HG02763 (cell line): ENCODE data around the gene RNF207.

ENCODE experiments used
- ATAC-seq: cut with Tn5 transposase; IDR thresholded peaks from one replicate; pipeline ENCODE4 v1.9.1; 2021; ENCODE audit warnings: mild to moderate bottlenecking, moderate library complexity; ENCODE audit not compliant: unreplicated experiment

Gene RNF207

GRCh38 chr1:6224718-6225117 is 18.8 kb downstream of the RNF207 start:
- no peak for ATAC-seq

- ATAC-seq: no peak
These were observed 19.7 kb downstream of the RNF207 start for GRCh38 chr1:6225651-6226050.

DNA sequence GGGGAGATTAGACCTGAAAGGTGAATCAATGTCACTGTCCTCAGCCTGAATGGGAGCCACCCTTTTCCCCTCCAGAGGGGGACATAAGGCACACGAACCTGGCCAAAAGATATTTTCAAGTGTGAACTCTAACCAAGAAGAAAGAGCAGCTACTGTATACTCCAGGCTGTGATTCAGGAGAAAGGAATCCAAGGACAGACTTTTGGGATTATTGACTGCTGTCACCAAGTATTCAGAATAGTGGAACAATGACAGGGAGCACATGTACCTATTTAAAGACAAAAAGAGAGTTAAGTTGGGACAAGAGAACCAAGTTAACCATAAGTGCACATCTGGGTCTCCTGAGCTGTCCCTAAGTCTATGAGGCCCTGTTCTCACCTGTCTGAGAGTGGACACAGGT is 27.5 kb downstream of the RNF207 start:
- no peak for ATAC-seq

- no peak for ATAC-seq
These were observed 28.8 kb downstream of the RNF207 start for GRCh38 chr1:6234502-6235295.

GRCh38 chr1:6235296-6235677 is 29.4 kb downstream of the RNF207 start:
- ATAC-seq: no peak

- ATAC-seq: no peak
These were observed 31.2 kb downstream of the RNF207 start for GRCh38 chr1:6237093-6237492.

GRCh38 chr1:6239213-6239752 is 33.4 kb downstream of the RNF207 start:
- ATAC-seq: no peak

- no peak for ATAC-seq
These were observed 34.2 kb downstream of the RNF207 start for GRCh38 chr1:6239950-6240768.

DNA sequence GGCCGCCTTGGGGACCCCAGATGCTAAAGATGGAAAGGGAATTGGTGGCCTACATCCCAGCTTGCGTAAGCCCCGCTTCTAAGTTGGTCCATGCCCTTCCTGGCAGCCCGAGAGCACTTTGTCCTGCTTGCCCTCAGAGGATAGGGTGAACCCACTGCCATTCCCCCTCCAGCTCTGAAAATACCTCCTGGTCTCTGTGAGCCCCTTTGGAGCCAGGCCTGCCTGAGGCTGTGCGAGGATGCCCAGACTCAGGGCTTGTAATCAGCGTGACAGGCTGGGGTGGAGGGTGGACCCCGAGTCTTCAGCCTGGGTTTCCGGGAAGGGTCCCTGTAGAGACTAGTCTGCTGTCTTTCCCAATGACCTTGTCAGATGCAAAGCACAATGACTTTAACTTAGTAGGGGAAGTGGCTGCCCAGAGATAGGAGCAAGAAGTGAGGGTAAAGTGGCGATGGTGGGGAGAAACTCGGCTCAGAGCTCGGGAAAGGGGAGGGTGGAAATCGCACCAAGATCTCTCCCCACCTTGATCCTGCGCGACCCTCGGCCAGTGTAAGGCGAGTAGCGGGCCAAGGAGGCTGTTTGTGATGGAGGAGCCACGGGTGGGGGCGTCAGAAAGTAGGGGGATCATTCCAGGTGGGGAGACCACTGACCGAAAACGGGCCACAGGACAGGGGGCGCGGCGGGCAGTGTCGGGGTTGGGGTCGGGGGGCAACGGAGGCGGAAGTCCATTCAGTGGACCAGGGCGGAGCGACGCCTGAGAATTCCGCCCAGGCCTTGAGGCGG is 35.4 kb downstream of the RNF207 start:
- no peak for ATAC-seq

DNA sequence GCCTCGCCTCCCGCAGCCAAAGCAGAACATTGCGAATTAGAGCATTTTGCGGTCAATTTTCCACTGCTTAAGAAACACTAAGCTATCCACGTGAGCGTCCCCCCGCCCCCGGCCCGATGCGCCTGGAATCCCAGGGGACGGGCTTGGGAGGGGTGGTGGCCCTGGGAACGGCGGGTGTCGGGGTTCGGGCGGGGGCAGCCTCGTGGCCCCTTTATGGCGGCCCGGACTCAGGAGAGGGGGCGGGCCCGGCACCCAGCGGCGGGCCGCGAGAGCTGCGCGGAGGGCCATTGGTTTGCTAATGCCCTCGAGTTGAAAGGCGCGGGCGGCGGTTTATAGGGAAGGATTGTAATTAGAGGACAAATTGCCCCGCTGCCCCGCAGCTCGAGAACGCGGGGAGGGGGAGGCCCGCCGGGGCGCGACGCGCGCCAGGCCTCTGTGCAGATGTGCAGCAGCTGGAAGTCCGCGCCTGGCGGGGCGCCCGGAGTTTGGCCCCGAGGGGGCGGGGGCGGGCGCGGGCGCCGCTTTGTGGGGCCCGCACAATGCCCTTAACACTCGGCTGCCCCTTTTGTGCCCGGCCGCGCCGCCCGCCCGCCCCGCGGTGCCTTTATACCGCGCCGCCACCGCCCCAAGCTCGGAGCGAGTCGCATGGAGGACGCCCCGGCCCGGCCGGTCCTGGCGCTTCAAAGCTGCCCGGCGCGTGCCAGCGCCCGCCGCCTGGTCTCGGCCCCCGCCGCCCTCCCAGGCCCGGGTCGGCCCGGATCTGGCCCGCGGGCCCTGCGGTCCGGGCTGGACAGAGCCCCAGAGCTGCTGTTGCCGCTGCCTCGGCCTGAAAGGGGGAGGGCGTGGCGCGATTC is 36.2 kb downstream of the RNF207 start:
- no peak for ATAC-seq

DNA sequence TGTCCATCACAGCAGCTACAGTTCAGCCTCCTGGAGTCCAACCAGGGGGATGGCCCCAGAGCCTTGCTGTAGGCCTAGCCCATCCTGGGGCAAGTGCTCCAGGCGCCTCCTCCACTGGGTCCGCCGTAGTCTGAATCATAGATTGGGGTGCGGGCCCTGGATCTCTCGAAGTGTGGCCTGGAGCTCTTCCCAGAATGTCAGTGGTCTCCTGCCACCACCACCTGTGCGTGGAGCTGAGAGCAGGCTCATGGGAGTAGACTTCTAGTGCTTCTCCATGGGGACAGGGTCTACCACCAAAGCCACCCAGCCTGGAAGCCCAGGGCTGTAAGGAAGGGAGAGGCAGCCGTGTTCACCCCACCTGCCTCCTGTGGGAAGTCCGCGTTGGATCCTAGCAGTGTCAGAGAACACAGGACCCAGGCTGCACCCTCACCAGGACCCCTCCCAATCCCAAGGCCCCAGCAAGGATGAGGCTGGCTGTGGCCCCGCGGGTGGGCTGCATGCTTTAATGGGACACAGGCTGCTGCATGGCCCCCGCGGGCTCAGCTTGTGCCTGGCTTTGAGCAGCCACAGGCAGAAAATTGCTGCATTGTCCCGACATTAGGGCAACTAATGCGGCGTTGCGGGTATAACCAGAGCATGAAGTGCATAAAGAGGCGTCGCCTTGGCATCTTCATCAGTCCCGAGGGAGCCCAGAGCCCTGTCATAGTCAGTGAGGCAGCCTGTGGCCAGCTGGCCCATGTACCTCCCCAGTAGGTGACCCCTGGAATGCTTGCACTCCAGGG is 37.3 kb downstream of the RNF207 start:
- ATAC-seq: no peak

GRCh38 chr1:6243993-6244392 is 38.1 kb downstream of the RNF207 start, which contains the start of gene HES3:
TSS of gene HES3 (plus strand) at chr1:6244179. CDS start at chr1:6244366, 187 bp downstream.
- no peak for ATAC-seq

- no peak for ATAC-seq
These were observed 38.6 kb downstream of the RNF207 start for GRCh38 chr1:6244401-6245049.

GRCh38 chr1:6245086-6245868 is 39.4 kb downstream of the RNF207 start:
- peak; percentile 51 for ATAC-seq

DNA sequence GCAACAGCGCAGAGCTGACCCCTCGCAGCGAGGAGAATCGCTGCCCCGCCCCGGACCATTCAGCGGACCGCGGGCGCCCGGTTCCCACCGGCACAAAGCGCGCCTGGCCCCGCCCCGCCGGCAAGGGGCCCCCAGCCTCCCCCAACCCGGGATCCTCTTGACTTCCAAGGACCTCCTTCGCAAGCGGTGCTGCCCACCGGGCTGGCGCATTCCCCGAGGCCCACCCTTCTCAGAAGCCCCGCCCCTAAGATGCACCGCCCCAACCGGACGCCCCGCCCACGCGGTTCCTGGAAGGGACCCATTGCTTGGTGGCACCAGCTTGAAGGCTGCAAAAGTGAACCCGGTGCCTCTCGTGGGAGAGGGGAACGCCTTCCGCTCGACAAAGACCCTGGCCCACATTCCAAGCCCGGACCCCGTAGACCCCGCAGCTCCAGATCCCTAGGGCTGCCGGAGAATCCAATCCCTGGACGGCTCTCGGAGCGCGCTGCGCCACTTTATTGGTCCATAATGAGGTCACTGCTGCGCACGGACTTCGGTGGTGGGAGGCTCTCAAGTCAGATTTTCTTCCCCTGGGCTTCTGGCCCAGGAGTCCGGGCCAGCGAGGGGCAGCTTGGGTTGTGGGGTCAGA is 40.1 kb downstream of the RNF207 start:
- no peak for ATAC-seq

DNA sequence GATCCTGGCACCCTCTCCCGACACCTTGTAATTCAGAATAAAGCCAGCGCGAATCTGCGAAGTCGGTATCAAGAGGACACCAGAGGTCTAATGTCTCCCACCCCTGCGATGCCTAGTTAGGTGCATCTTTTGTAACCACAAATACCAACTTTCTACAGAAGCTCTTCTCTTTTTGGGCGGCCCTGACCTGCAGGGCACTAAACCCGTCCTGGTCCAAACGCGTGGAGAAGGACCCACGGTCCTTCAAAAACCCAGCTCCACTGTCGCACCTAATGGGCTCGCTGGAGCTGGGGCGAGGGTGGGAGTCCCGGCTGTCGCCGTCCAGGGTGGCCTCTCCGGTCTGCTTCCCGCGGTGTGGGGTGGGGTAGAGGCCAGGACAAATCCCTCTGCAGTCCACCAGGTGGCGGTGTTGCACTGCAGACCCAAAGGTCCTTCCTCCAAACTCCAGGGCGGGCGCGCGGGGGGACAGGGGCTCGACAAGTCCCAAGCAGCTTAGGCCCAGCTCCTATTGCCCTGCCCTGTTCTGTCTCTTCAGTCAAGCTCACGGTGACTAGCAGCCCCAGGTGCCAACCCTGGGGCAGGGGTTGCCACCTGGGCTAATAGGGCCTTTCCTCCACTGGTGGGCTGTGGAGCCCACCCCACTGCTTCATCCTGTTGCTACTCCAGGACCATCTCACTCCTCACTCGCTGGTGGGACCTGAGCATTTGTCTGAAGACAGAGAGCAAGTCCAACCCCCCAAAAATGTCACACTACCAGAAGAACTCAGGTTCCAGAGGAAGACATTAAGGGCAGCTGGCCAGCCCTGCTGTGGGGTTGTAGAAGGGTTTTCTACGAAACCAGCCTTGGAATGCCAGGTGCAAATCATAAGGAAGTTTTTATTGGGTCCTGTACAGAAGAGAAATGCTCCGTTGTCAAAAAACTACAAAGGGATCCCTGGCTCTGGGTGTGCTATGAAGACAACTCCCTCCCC is 40.9 kb downstream of the RNF207 start:
- ATAC-seq: no peak
